Measurements from ENCODE around the gene BRME1.

BRME1 gene

DNA sequence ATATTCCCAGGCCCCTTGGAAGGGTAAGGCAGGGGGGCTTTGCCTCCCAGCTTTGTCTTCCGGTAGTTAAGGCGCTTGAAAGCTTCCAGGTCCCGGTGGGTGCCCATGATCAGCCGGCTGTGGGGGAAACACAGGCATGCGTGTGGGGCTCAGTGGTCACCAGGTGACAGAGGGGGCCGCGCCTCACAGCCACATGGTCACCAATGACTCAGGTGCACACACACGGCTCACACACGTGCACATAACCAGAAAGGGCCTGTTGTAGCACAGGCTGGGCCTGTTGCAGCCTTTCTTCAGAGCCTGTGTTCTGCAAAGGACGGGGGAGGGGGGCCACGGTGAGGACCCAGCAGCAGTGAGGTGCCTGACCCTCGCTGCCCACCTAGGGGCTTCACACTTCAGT is 23.1 kb downstream of the BRME1 start:
- no peaks in the 10 kb centered on the region for H3K36me3 ChIP-seq (ENCODE audit: control insufficient read depth in 2 of 2, insufficient read depth in 1 of 2, low read length in 2 of 2)
- no peak overlapping the region for H3K4me3 ChIP-seq (ENCODE audit: low read depth, low read length)
- H3K4me1 ChIP-seq (ENCODE audit: control insufficient read depth, insufficient read depth, low read length) = 0 out of 2 replicates have a peak, but pooled peaks cover 2% of the 10 kb centered on the region
- H3K9me3 ChIP-seq (ENCODE audit: control insufficient read depth, insufficient read depth, low read depth, low read length) = no peaks in the 10 kb centered on the region
- CTCF ChIA-PET = interaction anchor here (0.5 to 1.0 kb wide), 4 partner anchors 101 to 193 kb away, joined by 3 read pairs; partner anchors contain the start of gene IL27RA
- TF ChIP-seq, protein P1, sequence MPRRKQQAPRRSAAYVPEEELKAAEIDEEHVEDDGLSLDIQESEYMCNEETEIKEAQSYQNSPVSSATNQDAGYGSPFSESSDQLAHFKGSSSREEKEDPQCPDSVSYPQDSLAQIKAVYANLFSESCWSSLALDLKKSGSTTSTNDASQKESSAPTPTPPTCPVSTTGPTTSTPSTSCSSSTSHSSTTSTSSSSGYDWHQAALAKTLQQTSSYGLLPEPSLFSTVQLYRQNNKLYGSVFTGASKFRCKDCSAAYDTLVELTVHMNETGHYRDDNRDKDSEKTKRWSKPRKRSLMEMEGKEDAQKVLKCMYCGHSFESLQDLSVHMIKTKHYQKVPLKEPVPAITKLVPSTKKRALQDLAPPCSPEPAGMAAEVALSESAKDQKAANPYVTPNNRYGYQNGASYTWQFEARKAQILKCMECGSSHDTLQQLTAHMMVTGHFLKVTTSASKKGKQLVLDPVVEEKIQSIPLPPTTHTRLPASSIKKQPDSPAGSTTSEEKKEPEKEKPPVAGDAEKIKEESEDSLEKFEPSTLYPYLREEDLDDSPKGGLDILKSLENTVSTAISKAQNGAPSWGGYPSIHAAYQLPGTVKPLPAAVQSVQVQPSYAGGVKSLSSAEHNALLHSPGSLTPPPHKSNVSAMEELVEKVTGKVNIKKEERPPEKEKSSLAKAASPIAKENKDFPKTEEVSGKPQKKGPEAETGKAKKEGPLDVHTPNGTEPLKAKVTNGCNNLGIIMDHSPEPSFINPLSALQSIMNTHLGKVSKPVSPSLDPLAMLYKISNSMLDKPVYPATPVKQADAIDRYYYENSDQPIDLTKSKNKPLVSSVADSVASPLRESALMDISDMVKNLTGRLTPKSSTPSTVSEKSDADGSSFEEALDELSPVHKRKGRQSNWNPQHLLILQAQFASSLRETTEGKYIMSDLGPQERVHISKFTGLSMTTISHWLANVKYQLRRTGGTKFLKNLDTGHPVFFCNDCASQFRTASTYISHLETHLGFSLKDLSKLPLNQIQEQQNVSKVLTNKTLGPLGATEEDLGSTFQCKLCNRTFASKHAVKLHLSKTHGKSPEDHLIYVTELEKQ (tag by site-specific recombination; IDR thresholded peaks at IDR 0.05; ENCODE audit: borderline replicate concordance) = no peak
- no peak for TF ChIP-seq ZNF792 (tag by site-specific recombination; IDR thresholded peaks at IDR 0.05)
- TF ChIP-seq, protein P2, sequence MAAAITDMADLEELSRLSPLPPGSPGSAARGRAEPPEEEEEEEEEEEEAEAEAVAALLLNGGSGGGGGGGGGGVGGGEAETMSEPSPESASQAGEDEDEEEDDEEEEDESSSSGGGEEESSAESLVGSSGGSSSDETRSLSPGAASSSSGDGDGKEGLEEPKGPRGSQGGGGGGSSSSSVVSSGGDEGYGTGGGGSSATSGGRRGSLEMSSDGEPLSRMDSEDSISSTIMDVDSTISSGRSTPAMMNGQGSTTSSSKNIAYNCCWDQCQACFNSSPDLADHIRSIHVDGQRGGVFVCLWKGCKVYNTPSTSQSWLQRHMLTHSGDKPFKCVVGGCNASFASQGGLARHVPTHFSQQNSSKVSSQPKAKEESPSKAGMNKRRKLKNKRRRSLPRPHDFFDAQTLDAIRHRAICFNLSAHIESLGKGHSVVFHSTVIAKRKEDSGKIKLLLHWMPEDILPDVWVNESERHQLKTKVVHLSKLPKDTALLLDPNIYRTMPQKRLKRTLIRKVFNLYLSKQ (tag by site-specific recombination; IDR thresholded peaks at IDR 0.05; ENCODE audit: borderline replicate concordance) = no peak
- no peak for TF ChIP-seq ZNF214 (tag by site-specific recombination; IDR thresholded peaks at IDR 0.05; ENCODE audit: borderline replicate concordance)
- no peak for TF ChIP-seq OSR2 (tag by site-specific recombination; IDR thresholded peaks at IDR 0.05)
- TF ChIP-seq SCRT2 (tag by site-specific recombination; IDR thresholded peaks at IDR 0.05) = no peak
- no peak for TF ChIP-seq ZNF549 (tag by site-specific recombination; IDR thresholded peaks at IDR 0.05)
- no peak for TF ChIP-seq ZNF677 (tag by site-specific recombination; IDR thresholded peaks at IDR 0.05)
- no peak for TF ChIP-seq ZNF391 (tag by site-specific recombination; IDR thresholded peaks at IDR 0.05; ENCODE audit: borderline replicate concordance, low read depth)
- TF ChIP-seq ZNF366 (tag by site-specific recombination; conservative IDR thresholded peaks at IDR 0.05) = no peak
- POLR2A ChIA-PET = interaction anchor here (0.6 kb wide), 1 partner anchor 34 kb away, joined by 3 read pairs; no protein-coding TSS in a partner anchor
- H3K27ac ChIP-seq (ENCODE audit: extremely low read depth, low read depth, low read length) = no peak overlapping the region

DNA sequence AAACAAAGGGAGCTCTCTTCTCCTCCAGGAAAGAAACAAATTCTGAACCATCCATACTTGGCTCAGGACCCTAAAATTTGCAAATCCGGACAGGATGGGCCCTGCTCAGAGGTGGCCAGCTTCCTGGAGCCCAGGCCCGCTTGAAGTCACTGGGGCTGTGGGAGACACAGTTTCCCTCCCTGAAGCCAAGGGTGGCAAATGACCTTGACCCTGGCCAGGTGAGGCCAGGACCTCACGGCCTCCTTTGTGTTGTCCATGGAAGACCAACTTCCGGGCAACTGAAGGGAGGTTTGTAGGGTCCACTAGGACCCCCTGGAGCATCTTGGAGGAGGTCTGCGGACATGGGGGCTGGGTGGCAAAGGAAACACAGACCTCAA is 23.5 kb downstream of the BRME1 start:
- ChIA-PET POLR2A (interaction anchor here (0.6 to 0.9 kb wide), 2 partner anchors 34 to 254 kb away, joined by 3 to 4 read pairs; no protein-coding TSS in a partner anchor), CTCF (interaction anchor here (0.6 to 4.2 kb wide), 5 partner anchors 11 to 331 kb away, joined by 3 to 54 read pairs (median 4); partner anchors contain the start of genes IL27RA and MISP3)
- H3K4me1 ChIP-seq (ENCODE audit: control insufficient read depth, insufficient read depth, low read length) = 0 out of 2 replicates have a peak, but pooled peaks cover 2% of the 10 kb centered on the region

More for the DNA sequence above, 23.5 kb downstream of the BRME1 start:
- H3K27ac ChIP-seq (ENCODE audit: extremely low read depth, low read depth, low read length) = no peak overlapping the region
- H3K36me3 ChIP-seq (ENCODE audit: control insufficient read depth in 2 of 2, insufficient read depth in 1 of 2, low read length in 2 of 2) = no peaks in the 10 kb centered on the region
- no peak overlapping the region for H3K4me3 ChIP-seq (ENCODE audit: low read depth, low read length)
- H3K9me3 ChIP-seq (ENCODE audit: control insufficient read depth, insufficient read depth, low read depth, low read length) = no peaks in the 10 kb centered on the region
- TF ChIP-seq, protein P3, sequence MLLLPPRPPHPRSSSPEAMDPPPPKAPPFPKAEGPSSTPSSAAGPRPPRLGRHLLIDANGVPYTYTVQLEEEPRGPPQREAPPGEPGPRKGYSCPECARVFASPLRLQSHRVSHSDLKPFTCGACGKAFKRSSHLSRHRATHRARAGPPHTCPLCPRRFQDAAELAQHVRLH (tag by site-specific recombination; IDR thresholded peaks at IDR 0.05) = no peak
- no peak for TF ChIP-seq HOXC10 (CRISPR knock-in tag; IDR thresholded peaks at IDR 0.05)
- TF ChIP-seq SALL2 (tag by site-specific recombination; IDR thresholded peaks at IDR 0.05; ENCODE audit: borderline replicate concordance) = no peak
- no peak for TF ChIP-seq ZNF202 (tag by site-specific recombination; IDR thresholded peaks at IDR 0.05; ENCODE audit: borderline replicate concordance)
- TF ChIP-seq, protein P4, sequence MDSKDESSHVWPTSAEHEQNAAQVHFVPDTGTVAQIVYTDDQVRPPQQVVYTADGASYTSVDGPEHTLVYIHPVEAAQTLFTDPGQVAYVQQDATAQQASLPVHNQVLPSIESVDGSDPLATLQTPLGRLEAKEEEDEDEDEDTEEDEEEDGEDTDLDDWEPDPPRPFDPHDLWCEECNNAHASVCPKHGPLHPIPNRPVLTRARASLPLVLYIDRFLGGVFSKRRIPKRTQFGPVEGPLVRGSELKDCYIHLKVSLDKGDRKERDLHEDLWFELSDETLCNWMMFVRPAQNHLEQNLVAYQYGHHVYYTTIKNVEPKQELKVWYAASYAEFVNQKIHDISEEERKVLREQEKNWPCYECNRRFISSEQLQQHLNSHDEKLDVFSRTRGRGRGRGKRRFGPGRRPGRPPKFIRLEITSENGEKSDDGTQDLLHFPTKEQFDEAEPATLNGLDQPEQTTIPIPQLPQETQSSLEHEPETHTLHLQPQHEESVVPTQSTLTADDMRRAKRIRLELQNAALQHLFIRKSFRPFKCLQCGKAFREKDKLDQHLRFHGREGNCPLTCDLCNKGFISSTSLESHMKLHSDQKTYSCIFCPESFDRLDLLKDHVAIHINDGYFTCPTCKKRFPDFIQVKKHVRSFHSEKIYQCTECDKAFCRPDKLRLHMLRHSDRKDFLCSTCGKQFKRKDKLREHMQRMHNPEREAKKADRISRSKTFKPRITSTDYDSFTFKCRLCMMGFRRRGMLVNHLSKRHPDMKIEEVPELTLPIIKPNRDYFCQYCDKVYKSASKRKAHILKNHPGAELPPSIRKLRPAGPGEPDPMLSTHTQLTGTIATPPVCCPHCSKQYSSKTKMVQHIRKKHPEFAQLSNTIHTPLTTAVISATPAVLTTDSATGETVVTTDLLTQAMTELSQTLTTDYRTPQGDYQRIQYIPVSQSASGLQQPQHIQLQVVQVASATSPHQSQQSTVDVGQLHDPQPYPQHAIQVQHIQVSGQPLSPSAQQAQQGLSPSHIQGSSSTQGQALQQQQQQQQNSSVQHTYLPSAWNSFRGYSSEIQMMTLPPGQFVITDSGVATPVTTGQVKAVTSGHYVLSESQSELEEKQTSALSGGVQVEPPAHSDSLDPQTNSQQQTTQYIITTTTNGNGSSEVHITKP (tag by site-specific recombination; IDR thresholded peaks at IDR 0.05) = no peak

All from HEK293 (cell line).